Hematopoietic multipotent progenitor cell treated with erythropoietin and hydrocortisone succinate and interleukin-3 and kit ligand, for 6 days (in vitro differentiated cells): Measurements from ENCODE around the gene FADS6.

Experiments used
- DNase-seq: peaks from one replicate; pipeline ENCODE4 v3.0.0-alpha.2; 2015

Gene FADS6, protein sequence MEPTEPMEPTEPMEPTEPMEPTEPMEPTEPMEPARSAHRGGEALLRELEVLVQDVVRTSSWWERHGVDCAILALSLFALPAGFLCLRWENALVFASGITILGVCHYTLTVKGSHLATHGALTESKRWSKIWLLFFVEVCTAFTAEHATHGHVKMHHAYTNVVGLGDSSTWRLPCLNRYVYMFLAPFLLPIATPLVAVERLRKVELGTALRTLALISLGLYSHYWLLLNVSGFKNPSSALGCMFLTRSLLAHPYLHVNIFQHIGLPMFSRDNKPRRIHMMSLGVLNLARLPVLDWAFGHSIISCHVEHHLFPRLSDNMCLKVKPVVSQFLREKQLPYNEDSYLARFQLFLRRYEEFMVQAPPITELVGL

GRCh38 chr17:74892974-74893911 is at the start of gene FADS6:
Gene FADS6, minus strand, starts transcription at chr17:74893633. Its CDS starts 38 bp downstream, at chr17:74893595.
- DNase-seq: no peak

- no peak for DNase-seq
Observed at GRCh38 chr17:74941128-74941725, 47.8 kb upstream of the FADS6 start.

DNA sequence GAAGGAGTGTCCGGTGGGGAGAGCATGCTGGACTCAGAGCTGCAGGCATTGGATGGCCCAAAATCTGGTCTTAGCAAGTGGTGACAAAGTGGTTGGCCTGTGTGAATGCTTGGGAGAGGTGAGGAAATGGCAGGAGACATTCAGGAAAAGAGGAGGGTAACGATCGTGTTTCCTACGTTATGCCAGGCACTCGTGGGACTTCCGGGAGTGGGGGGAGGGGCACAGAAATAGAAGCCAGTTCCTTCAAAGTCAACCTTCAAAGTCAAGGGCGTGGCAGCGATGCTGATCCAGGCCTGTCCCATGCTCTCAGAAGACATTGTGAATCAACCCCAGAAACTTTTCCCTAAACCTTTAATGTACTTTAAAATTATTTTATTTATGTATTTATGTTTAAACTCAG is 46.1 kb upstream of the FADS6 start:
- no peak for DNase-seq

DNA sequence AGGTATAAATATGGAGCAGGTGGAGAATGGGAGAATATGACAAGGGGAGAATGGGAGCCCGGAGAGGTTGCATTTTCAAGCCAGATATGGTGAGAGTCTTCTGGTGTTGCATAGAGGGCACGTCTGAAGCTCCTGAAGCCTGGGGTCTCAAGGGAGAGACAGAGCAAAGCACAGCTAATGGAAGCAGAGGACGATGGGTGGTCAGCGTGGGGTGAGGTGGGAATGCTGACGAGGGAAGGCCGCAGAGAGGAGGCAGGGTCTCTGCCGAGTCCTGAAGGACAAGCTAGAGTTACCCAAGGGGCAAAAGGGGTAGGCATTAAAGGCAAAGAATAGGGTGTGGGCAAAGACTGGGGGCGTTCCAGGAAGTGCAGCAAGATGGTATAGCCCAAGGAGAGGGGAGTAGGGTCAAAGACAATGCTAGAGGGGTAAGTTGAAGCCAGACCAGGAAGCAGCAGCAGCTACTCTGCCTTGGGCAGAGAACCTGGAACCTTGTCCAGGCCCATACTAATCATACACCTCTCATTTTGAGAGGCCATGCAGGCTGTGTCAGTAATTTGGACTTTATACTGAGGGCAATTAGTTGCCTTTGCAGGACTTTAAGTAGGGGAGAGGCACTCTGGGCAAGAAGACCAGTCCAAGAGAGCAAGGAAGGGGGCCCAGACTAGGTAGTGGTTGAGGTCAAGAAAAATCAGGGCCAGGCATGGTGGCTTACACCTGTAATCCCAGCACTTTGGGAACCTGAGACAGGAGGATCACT is 44.9 kb upstream of the FADS6 start:
- no peak for DNase-seq

DNA sequence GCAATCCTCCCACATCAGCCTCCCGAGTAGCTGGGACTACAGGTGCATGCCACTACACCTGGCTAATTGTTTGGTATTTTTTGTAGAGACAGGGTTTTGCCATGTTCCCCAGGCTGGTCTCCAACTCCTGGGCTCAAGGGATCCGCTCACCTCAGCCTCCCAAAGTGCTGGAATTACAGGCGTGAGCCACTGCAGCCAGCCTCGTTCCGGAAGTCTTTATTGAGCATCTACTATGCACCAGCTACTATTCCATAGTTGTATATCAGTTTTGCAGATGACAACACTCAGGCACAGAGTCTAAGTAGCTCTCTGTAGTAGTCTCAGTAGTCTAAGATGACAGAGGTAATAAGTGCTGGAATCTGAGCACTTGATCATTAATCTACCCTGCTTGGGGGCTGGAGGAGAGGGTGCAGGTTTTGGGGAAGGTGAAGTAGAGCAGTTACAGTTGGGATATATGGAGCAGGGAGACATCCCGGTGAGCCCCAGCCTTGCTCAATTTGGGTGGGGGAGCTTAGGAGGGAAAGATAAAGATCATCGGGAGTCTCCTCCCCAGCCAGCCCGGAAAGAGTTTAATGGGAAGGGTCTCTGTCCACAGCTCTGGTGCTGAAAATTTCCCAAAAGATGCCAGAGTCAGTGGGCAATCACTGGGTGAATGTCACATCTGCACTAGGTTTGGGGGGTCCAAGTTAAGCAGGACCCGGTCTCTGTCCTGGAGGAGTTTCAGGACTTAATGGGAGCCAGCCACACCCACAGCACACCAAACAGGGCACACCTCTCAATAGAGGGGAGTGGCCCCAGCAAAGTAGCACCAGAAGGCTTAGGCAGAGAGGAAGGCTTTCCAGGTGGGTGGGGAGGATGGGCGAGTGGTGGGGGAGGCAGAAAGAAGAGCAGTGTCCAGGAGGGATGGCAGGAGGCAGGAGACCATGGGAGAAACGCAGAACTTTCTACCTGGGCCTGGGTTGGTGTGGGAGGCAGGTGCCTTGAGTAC is 43.9 kb upstream of the FADS6 start:
- DNase-seq: no peak

- no peak for DNase-seq
Observed at GRCh38 chr17:74936470-74936799, 43.0 kb upstream of the FADS6 start.

- DNase-seq: no peak
Observed at GRCh38 chr17:74935585-74936469, 42.4 kb upstream of the FADS6 start, which contains the start of gene OTOP3. Gene OTOP3, plus strand, starts transcription at chr17:74935898. Its CDS starts 24 bp downstream, at chr17:74935922.

DNA sequence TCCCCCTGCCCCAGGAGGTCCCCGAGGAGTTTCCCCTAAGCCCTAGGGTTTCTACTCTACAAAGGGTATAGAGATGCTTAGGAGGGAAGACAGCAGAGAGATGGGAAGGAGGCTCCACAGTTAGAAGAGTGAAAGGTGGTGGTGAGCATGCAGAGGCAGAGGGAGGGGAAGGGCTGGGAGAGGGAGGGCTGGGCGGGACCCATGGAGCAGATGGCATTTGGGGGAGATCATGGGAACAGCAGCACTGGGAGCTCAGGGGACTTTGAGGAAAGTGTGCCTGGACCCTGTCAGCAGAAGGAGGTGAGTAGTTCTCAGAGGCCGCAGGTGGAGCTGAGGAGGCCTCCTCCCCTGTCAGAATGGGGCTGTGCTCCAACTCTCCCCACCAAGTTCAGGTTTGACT is 41.6 kb upstream of the FADS6 start:
- DNase-seq: no peak

DNA sequence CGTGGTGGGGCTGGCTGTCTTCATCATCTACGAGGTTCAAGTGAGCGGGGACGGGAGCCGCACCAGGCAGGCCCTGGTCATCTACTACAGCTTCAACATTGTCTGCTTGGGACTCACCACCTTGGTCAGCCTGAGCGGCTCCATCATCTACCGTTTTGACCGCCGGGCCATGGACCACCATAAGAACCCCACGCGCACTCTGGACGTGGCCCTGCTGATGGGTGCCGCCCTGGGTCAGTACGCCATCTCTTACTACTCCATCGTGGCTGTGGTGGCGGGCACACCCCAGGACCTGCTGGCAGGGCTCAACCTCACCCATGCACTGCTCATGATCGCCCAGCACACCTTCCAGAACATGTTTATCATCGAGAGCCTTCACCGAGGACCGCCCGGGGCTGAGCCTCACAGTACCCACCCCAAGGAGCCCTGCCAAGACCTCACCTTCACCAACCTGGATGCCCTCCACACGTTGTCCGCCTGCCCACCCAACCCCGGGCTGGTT is 37.2 kb upstream of the FADS6 start:
- DNase-seq: no peak

GRCh38 chr17:74928786-74929185 is 35.4 kb upstream of the FADS6 start:
- no peak for DNase-seq

DNA sequence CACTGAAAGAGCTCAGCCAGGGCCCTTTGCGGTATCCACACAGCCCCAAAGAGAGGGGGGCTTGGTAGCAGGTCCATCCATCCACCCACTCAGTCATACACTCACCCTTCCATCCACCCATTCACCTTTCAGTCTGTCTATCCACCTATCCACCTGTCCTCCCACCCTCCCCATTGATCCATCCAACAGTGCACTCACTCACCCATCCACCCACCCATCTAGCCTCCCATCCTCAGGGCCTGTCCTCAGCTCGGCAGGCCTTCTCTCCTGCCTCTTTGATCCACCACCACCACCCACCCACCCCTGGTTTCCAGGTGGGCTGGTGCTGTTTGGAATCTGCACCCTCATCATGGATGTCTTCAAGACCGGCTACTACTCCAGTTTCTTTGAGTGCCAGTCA is 31.8 kb upstream of the FADS6 start:
- no peak for DNase-seq

DNA sequence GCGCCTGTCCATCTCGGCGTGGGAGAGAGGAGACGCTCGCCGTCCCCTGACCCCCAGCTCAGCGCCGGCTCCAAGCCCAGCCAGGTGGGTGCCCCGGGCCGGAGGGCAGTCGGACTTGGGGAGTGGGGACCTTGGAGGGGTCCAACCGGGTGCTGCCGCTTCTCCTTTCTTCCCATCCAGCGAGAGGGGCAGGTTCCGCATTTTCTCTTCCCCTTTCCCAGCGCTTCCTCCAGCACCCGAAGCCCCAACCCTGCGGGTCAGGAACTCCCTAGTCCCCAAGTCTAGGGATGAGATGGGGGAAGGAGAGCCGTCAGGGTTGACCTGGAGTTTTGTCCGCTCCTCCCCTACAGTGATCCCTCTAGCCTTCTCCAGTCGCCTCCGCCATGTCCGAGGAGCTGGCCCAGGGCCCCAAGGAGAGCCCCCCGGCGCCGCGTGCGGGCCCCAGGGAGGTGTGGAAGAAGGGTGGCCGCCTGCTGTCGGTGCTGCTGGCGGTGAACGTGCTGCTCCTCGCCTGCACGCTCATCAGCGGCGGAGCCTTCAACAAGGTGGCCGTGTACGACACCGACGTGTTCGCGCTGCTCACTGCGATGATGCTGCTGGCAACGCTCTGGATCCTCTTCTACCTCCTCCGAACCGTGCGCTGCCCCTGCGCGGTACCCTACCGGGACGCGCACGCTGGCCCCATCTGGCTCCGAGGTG is 31.0 kb upstream of the FADS6 start, which contains the start of gene OTOP2:
Gene OTOP2, plus strand, starts transcription at position 24 of the 699 bp plus-strand sequence. Its CDS starts 360 bp downstream, at position 384.
- DNase-seq: no peak

GRCh38 chr17:74923538-74924249 is 30.3 kb upstream of the FADS6 start:
- peak; percentile 76 for DNase-seq

GRCh38 chr17:74922694-74923537 is 29.5 kb upstream of the FADS6 start, which contains the start of gene USH1G:
Gene USH1G, minus strand, starts transcription at chr17:74923255. Its CDS starts 182 bp downstream, at chr17:74923073.
- DNase-seq: no peak

DNA sequence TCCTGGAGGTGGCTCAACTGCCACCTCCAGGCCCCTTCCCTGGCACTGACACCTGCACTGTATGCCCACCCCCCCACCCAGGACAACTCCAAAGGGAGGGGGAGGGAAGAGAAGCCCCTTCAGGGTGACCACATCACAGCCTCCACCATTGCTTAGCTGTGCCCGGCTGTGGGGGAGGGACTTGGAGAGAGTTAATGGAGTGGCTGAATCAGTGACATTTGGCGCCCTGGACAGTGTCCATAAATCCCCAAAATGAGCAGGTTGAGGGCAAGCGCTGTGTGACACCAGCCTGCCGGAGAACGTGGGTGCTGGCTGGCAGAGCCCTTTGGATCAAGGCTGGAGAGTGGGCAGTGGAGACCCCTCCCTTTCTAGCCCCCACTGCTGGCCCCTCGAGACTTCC is 28.7 kb upstream of the FADS6 start:
- DNase-seq: no peak

GRCh38 chr17:74921769-74922168 is 28.3 kb upstream of the FADS6 start:
- no peak for DNase-seq

GRCh38 chr17:74921026-74921681 is 27.7 kb upstream of the FADS6 start:
- DNase-seq: no peak
